Stimulated activated CD4-positive, alpha-beta T cell treated with anti-CD3 and anti-CD28 coated beads, Interleukin-1b, Interleukin-23, amount 100 ng/mL, for 24 hours (primary cell): Measurements from ENCODE around the gene NUP188.
"Not testable (repeated sequence)": the region's sequence is repeated elsewhere in the genome, so short reads cannot be mapped to it uniquely, and the experiment has no call there.

Experiments used
- DNase-seq, 4 experiments: peaks; one replicate each; pipeline ENCODE4 v3.0.0-alpha.2; 2020; ENCODE audit warnings: low read depth in 4 of 4, low spot score in 1 of 4

NUP188 gene

GRCh38 chr9:129026442-129027223 lies 79.1 kb downstream of the NUP188 start:
- DNase-seq: no peak

DNA sequence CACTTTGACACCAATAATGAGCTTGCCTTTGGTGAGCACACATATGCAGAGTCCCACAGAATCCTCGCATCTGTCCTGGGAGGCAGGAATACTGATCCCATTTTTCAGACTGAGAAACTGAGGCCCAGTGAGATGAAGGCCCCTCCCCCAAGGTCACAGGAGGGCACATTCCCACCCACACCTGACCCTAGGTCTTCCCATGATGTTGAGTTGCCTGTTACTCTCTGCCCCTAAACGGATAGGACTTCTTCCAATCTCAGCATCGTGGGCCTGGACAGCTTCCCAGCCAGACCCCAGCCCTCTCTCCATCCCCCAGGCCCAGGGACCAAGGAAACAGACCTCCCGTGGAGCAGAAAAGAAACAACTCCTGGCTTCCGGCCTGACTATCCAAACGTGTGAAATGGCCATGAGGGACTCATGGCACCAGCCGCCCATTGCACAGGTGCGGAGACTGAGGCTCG lies 79.8 kb downstream of the NUP188 start:
- no peak for DNase-seq

DNA sequence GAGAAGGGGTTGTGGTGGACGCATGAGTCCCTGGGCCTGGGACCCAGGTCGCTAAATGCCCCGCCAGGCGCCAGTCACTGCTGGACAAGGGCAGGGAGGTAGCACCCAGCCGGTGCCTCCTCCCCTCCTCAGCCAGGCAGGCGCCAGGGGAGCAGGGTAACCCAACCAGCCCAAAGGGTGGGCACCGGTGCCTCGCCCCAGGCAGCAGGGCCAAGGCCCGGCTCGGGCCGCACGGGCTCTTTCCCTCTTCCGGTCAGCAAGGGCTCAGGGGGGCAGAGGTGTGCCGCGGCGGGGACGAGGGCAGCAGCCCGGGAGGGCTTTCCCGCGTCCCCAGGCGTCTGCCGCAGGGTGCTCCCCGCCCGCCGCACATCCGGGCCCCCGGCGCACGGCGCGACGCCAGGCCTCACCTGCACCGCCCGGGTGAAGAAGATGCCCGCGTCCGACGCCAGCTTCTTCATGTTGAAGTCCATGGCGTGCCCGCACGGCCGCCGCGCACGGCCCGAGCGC lies 80.2 kb downstream of the NUP188 start:
- DNase-seq: no peak

- peak; percentile 89 to 99 (median 93) for DNase-seq
Measured at GRCh38 chr9:129028192-129028966, 80.9 kb downstream of the NUP188 start, which contains the start of gene SH3GLB2. Gene SH3GLB2 (minus strand): TSS chr9:129028331. CDS start chr9:129028154, 177 bp downstream.

DNA sequence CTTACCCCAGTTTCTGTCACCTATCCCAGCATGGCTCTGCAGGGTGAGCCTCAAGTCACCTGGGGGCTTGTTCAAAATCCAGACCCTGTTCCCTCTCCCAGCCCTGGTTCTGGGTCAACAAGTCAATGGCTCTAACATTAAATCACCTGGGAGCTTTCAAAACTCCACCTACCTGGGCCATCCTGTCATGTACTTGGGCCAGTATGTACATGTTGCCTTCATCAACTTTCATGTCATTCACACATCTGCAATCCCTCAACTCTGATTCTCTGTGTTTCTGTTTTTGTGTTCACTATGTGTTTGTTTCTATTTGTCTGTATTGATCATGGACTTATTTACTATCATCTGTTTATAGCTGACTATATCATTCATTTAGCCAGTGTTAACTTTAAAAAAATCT lies 82.7 kb downstream of the NUP188 start:
- DNase-seq: no peak

DNA sequence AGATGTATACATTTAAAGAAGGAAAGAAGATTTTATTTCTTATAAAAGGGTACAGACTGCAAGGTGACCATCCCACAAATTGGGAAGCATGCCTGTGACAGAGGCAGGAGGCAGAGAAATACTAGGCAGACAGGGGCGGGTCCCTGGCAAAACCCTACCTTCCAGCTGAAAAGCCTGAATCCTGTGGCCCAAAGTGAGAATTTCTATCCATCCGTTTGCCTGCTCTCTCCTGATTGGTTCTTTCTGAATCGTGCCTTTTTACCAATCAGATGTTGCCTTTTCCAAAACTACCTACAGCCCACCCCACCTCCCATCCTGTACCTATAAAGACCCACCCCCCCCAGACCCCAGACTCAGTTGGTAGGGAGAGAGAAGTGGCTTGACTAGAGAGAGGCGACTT lies 84.0 kb downstream of the NUP188 start:
- DNase-seq: no peak

- DNase-seq: no peak
Measured at GRCh38 chr9:129032541-129033159, 85.2 kb downstream of the NUP188 start.

GRCh38 chr9:129033216-129033615 lies 85.7 kb downstream of the NUP188 start:
- no peak for DNase-seq

- not testable (repeated sequence) for DNase-seq
Measured at GRCh38 chr9:129035838-129036237, 88.3 kb downstream of the NUP188 start.

- DNase-seq: peak; percentile 82 to 94 (median 89)
Measured at GRCh38 chr9:129036241-129036922, 88.9 kb downstream of the NUP188 start, which contains the start of gene MIGA2. Gene MIGA2 (plus strand): TSS chr9:129036626. CDS start chr9:129040595, 3,969 bp downstream.

GRCh38 chr9:129036923-129037766 lies 89.6 kb downstream of the NUP188 start:
- DNase-seq: no peak

DNA sequence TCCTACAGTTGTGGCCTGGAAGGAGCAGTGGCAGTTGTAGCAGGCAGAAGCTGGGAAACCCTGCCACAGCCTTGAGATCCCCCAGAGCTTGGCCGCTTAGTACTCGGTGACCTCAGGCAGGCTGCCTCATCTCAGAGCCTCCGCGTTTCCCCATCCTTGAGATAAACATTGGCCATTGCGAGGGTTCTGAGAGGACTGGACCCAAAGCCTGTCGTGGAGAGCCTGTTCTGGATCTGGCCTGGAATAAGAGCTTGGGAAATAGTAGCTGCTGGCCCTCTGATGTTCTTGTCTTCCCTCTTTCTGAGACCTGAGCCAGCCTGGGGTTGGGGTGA lies 90.2 kb downstream of the NUP188 start:
- no peak for DNase-seq

DNA sequence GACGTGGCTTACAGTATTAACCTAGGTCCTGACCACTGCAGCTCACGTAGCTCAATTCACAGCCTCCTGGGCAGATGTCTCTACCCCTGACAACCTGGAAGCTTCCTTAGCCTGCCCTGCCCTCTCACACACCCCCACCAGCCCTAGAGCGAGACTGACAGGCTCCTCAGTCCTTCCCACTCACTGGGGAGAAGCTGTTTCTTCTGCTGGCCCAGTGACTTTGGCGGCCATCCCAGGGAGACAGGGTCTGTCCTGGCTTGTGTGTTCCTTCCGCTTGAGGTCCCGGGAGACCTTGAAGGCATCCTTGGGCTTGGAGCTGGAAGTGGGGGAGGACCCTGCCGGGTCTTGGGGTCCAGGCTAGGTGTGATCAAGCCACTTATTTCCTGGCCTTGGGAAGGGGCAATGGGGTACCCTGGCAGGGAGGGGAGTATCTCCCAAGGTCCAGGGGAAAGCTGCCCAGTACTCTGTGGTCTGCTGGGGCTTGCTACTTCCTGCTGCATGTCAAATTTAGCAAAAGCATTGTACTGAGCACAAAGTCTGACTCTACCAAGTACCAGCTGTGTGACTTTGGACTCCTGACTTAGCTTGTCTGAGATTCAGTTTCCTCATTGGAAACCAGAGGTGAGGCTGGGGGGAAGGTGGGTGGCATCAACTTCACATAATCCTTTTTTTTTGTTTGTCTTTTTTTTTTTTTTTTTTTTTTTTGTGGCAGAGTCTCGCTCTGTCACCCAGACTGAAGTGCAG lies 90.8 kb downstream of the NUP188 start:
- no peak for DNase-seq

DNA sequence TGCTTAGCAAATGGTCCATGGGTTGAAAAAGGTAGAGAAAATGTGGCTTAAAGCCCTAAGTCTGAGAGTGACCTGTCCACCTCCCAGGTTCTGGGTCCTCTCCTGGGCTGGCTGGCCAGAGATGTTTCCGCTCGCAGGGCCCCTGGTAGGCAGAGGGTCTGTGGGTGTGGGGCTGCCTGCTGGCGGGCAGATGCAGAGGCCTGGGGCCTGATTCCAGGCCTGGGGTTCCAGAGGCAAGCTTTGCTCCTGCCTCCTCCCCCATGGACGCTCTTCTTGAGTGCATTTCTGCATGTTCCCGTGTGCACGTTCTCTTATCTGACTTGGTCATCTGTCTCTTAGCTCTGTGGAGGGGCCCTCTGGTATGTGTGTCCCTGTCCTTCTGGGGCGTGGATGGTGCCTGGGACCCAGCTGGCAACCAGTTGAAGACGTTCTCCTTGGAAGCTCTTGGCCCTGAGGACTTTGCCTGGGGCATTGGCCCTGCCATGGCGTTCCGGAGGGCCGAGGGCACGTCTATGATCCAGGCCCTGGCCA lies 92.7 kb downstream of the NUP188 start:
- DNase-seq: no peak

DNA sequence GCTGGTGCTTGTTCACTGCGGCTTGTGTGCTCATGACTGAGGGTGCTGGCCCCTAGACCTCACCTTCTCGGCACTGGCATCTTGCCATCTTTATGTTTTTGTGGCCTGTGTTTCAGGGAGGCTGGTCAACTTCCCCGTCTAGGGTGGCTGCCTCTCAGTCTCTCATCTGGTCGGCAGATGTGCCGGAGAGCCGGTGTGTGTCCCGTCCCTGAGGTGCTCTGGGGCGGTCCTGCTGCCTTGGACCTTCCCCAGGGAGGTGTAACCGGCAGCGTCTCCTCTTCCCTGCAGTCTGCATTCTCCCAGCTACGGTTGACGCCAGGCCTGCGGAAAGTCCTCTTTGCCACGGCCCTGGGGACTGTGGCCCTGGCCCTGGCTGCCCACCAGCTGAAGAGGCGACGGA lies 94.5 kb downstream of the NUP188 start:
- no peak for DNase-seq

DNA sequence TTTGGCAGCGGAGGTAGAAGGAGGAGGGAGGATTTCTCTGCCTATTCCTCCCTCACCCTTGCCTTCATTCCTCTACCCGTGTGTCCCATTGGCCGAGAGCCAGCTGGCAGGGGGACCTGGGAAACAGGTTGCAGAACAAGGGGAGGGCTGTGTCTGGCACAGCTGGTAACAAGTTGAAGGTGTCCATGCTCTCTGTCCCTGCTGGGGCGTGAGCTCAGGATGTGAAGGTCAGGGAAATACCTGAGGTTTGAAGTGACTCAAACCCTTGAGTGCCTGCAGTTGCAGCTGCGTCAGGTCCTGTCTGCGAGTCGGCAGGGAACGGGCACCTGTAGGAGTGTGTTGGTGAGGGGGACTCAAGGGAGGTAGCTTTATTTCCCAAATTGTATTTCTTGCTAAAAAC lies 105.1 kb downstream of the NUP188 start:
- DNase-seq: no peak

DNA sequence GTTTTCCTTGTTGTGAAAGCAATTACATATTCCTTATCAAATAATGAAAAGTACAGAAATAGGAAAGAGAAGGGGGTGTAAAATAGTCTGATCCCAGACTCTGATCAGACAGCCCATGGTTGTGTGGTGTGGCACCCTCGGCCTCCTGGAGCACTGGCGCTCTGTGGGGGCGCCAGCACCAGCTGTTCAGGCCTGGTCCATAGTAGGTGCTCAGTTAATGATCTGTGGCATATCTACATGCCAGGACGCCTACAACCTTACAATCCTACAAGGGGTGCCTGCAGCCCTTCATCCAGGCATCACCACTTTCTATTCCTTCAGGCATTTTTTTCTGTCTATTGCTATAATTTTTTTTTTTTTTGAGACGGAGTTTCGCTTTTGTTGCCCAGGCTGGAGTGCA lies 105.5 kb downstream of the NUP188 start:
- DNase-seq: no peak

DNA sequence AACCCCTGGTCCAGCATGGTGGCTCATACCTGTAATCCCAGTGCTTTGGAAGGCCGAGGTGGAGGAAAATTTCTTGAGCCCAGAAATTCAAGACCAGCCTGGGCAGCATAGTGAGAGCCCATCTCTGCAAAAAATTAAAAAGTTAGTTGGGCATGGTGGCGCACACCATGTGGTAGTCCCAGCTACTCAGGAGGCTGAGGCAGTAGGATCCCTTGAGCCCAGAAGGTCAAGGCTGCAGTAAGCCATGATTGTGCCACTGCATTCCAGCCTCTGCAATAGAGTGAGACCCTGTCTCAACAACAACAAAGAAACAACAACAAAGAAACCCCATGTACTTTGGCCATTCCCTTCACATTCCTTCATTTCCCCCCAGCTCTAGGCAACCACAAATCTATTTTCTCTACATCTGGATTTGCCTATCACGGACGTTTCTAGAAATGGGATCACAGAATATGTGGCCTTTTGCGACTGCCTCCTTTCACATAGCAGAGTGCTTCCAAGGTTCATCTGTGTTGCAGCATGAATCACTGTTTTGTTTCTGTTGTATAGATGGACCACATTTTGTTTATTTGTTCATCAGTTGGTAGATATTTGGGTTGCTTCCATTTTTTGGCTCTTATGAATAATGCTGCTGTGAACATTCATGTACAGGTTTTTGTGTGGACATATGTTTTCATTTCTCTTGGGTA lies 106.8 kb downstream of the NUP188 start:
- no peak for DNase-seq
